GM12874 (cell line): ENCODE data around the gene SYNGR3.

ENCODE experiments used
- TF ChIP-seq, protein P1 (sequence below): IDR thresholded peaks from 2 replicates; pipeline ENCODE4 v1.5.1; 2011; ENCODE audit warnings: low read depth, mild to moderate bottlenecking, control low read depth, low read length, moderate library complexity; ENCODE audit not compliant: insufficient read depth

Gene SYNGR3

DNA sequence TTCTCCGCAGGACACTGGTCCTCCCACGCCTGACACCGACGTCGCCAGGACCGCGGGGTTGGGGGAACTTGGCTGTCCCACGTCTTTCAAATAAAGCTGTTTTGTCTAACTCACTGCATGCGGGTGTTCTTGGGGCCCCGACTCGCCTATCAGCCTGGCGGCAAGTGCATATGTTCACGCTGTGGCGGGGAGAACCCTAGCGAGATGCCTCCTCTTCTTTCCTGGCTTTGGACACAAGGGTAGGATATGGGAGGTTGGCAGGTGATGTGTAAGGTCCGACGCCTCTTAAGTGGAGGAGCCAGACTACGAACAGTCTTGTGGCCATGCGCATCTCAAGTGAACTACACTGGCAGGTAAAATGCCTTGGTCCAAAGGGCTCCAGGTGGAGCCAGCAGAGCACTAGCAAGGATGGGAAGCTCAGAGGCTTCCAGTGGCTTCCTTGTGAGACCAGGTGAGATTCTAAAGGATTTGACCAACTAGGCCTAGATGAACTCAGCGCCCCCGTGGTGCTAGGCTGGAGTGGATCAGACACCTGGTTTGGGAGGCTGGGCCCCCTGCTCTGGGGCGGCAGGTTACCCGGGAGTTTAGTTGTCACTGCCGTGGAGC, 24.3 kb upstream of the SYNGR3 start:
- TF ChIP-seq, protein P1, sequence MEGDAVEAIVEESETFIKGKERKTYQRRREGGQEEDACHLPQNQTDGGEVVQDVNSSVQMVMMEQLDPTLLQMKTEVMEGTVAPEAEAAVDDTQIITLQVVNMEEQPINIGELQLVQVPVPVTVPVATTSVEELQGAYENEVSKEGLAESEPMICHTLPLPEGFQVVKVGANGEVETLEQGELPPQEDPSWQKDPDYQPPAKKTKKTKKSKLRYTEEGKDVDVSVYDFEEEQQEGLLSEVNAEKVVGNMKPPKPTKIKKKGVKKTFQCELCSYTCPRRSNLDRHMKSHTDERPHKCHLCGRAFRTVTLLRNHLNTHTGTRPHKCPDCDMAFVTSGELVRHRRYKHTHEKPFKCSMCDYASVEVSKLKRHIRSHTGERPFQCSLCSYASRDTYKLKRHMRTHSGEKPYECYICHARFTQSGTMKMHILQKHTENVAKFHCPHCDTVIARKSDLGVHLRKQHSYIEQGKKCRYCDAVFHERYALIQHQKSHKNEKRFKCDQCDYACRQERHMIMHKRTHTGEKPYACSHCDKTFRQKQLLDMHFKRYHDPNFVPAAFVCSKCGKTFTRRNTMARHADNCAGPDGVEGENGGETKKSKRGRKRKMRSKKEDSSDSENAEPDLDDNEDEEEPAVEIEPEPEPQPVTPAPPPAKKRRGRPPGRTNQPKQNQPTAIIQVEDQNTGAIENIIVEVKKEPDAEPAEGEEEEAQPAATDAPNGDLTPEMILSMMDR = no peak

DNA sequence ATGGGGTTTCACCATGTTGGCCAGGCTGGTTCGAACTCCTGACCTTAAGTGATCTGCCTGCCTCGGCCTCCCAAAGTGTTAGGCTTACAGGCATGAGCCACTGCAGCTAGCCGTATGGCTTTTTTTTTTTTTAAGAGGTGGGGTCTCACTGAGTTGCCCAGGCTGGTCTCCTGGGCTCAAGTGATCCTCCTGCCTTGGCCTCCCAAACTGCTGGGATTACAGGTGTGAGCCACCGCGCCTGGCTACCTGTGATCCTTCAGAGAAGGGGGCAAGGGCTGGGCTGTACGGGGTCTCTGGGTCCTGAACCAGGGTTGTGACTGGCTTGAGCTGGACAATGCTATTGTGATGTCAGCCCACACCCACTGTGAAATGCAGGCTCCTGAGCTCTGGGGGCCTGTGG, 23.3 kb upstream of the SYNGR3 start, which contains the start of gene RNF151:
TSS of gene RNF151 (plus strand) at position 397 of the 400 bp plus-strand sequence. CDS start 26 bp downstream, outside the sequence.
- TF ChIP-seq, protein P1 = no peak

DNA sequence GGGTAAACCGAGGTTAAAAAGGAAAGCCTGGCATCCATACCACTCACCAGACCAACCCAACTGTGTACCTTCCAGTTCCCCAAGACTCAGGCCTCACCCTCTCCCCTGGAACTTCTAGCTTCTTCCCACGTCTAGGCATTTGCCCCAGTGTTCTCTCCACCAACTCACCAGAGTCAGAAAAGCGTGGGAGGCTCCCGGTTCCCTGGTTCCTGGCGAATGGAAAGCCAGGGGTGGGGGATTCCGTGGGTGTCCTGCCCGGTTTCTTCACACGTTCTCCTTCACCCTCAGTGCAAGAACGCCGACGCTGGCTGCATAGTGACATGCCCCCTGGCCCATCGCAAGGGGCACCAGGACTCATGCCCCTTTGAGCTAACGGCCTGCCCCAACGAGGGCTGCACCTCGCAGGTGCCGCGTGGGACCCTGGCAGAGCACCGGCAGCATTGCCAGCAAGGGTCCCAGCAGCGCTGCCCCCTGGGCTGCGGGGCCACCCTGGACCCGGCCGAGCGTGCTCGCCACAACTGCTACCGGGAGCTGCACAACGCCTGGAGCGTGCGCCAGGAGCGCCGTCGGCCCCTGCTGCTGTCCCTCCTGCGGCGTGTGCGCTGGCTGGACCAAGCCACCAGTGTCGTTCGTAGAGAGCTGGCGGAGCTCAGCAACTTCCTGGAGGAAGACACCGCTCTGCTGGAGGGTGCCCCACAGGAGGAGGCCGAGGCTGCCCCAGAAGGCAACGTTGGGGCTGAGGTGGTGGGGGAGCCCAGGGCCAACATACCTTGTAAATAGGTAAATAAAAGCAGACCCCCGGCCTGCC, 21.4 kb upstream of the SYNGR3 start:
- TF ChIP-seq, protein P1 = no peak

DNA sequence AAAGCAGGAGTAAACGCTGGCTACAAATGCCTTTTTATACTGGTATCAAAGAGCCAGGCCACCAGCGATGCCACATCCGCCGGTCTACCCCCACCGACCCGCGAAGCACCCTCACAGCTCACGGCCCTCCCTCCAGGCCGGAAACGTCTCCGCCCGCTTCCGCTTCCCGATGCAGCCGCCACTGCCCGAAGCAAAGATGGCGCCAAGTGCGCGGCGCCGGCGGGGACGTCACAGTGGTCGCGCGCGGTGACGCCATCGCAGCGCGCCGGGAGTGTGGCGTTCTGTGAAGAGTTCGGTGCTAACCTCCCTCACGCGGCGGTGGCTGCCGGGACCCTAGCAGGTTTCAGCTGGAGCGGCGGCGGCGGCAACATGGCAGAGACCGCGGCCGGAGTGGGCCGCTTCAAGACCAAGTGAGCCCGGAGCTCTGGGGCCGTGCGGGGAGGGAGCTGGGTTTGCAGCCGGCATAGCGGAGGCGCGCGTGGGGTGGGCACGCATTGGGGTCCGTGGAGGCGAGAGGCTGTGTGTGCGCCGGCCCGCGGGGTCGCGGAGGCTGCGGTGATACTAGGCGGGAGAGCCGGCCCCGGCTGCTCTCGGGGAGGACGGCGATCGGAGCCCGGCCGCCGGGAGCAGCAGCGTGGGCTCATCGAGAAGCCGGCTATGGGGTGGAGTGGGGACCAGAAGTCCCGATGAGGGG, 17.8 kb upstream of the SYNGR3 start, which contains the start of gene TBL3:
TSS of gene TBL3 (plus strand) at position 258 of the 694 bp plus-strand sequence. CDS start at position 370, 112 bp downstream.
- TF ChIP-seq, protein P1 = no peak

DNA sequence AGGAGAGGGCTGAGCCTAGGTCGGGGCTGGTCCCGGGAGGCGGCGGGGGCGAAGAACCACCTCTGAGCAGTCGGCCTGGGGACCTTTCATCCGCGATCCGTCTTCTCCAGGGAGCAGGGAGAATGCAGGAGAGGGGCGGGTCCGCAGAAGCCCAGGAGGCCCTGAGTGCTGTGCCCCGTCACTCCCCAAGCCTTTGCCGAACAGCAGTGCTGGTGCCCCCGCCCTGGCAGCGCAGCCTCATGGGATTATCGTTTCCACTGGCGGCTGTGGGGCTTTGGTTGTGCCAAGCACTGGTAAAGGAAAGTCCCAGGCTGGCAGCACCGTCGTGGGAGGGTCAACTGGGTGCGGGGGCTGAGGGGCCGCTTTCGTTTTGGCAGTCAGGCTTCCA, 17.3 kb upstream of the SYNGR3 start:
- TF ChIP-seq, protein P1 = no peak

DNA sequence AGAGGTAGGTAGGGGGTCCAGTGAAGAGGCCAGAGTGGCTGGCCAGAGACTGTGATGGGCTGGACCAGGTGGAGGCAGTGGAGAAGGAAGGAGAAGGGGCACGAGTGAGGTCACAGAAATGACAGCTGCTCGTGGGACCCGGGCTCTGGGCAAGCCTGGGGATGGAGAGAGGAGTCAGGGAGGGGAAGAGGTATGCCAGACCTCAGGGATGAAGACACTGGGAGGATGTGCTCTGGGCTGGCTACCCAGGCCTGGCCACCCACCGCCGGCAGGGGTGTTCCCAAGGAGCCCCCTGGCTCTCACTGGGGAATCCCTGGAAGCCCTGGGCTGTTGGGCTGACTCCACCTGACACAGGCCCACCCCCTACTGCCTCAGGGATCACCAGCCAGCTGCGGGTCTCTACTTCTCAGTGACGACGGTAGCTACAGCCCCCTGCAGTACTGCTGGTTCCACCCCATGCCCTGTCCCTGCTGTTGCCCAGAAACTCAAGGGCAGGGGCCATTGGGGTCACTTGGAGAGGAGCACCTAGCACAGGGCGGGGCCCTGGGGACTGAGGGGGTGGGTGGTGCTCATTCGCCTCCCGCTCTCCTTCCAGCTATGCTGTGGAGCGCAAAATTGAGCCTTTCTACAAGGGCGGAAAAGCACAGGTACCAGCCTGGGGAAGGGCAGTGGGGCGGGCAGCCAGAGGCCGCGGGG, 16.2 kb upstream of the SYNGR3 start:
- TF ChIP-seq, protein P1 = no peak
